Left cardiac atrium (tissue), 4 donors: Measurements from ENCODE around the gene A4GALT. TPM values are rescaled to one million over a fixed set of nuclear protein-coding genes. Genes with fewer than 3 reads are reported as not detected.
A peak's percentile ranks its signal among the peaks of the same experiment; 100 is the strongest.
"Not testable (repeated sequence)": the region's sequence is repeated elsewhere in the genome, so short reads cannot be mapped to it uniquely, and the experiment has no call there.

ENCODE experiments used
- ATAC-seq, 2 donors: fragments of 200-7000 bp; cut with Tn5 transposase; one replicate each; pipeline ENCODE4 v1.9.1; 2020; ENCODE audit warnings: mild to moderate bottlenecking in 2 of 2, moderate library complexity in 2 of 2
- DNase-seq: peaks from one replicate; pipeline ENCODE4 v3.0.0-alpha.2; 2020
- intact Hi-C, 2 donors: fragments of 100-400 bp; cut with DNase I; formaldehyde crosslinking; loops; one replicate each; pipeline versions ENCODE4 v1.14.1 to v1.15.1; 2022 to 2023
- long read RNA-seq: library from polyadenylated mRNA; unstranded; transcript quantifications from one replicate; pipeline ENCODE4 v2.0.0, GENCODE V29; 2021
- total RNA-seq, 2 donors: library from RNA; stranded (reverse); fragmentation: NEBNext Ultra II Directional; extraction: Animal tissue kit (Norgen Biotek cat#: 25700); gene quantifications; one replicate each; pipeline ENCODE4 v1.2.1, GENCODE V29; 2021
- donor health status: DM: no; HTN: yes; CAD: no.
- donor health status: DM: no; HTN: yes; CAD: no; lungs with severe emphysema.
- donor health status: DM: yes; HTN: yes; CAD: no.
- donor health status: Dilated cardiomyopathy.

Gene A4GALT, protein sequence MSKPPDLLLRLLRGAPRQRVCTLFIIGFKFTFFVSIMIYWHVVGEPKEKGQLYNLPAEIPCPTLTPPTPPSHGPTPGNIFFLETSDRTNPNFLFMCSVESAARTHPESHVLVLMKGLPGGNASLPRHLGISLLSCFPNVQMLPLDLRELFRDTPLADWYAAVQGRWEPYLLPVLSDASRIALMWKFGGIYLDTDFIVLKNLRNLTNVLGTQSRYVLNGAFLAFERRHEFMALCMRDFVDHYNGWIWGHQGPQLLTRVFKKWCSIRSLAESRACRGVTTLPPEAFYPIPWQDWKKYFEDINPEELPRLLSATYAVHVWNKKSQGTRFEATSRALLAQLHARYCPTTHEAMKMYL
- 100 to 1,000 TPM in 1 of 2 donors, 10 to 100 TPM in 1; 56.0 to 108 TPM for total RNA-seq
- long read RNA-seq, transcript A4GALT-206 (3 exons, 2,141 nt): major isoform, 21 of 160 reads
- long read RNA-seq, partial matches to known transcripts: 2 of 160 reads
- long read RNA-seq, other reads (novel, unspliced or antisense): 136 of 160 reads

GRCh38 chr22:42720263-42721044 is at the start of gene A4GALT:
Gene A4GALT (minus strand): TSS chr22:42720870. CDS start chr22:42693951, 26,919 bp downstream.
- DNase-seq (peak; percentile 51), ATAC-seq (peak; percentile 71 to 76)
- intact Hi-C loops: no loop called here

GRCh38 chr22:42770448-42770726 is 49.7 kb upstream of the A4GALT start:
- intact Hi-C loops: loop anchor here in 1 of 2 donors (10.0 kb wide), 1 partner anchor 56 kb away; no protein-coding TSS in a partner anchor
- ATAC-seq (no peak), DNase-seq (no peak)

DNA sequence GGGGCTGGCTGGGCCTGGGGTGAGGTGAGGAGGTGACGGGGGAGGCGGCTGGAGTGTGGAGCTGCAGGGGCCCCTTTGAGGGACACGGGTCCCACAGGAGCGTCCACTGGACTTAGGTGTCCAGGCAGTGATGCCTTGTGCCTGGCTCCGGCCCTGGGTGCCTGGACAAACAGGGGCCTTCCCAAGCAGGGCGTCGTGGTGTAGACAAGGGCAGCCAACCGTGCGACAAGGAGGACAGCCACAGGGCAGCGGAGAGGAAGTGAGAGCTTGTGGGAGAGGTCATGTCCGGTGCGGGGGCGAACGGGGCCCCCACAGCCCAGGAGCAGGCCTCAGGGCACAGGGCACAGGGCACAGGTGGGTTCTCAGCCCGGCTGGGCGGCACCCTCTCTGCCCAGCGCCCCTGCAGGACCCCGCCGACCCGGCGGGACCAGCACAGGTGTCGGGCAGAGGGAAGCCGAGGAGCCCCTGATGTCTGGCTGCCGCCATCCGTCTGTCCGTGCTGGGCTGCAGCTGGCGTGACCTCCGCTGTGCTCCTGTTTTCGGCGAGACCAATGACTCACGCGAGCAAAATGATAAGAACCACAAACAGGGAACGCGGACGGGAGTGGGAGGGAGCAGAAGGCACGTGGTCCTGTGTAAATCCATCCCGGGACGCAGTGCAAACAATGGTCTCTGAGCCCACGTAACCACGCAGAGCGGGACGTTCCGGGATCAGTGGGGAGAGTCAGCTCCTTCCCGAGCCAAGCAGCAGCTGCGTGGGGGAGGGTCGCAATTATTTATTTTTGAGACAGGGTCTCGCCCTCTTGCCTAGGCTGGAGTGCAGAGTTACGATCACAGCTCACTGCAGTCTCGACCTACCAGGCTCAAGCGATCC is 49.1 kb upstream of the A4GALT start:
- intact Hi-C loops: loop anchor here in 1 of 2 donors (10.0 kb wide), 1 partner anchor 55 kb away; no protein-coding TSS in a partner anchor
- DNase-seq (peak; percentile 85), ATAC-seq (peak; percentile 53 to 86)

GRCh38 chr22:42769238-42769573 is 48.5 kb upstream of the A4GALT start:
- DNase-seq (no peak), ATAC-seq (no peak)
- intact Hi-C loops: no loop called here

- ATAC-seq (no peak), DNase-seq (no peak)
- intact Hi-C loops: no loop called here
Observed at GRCh38 chr22:42768385-42769035, 47.8 kb upstream of the A4GALT start.

DNA sequence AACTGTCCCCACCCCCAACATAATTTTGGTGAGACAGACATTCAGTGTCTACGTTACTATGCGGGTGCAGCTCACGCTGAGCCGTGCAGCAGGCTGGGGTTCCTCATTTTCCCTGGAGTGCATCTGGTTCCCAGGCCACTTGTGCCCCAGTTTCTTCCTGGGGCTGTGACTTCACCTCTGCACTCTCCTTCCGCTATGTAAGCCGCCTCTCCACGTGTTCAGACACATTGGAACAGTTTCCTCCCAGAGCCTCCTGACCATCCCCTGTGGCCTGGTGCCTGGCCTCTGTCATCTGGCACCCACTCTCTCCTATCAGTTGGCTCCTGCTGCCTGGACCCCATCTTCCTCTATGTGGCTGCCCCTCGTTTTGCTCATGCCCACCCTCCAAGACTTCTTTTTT is 46.2 kb upstream of the A4GALT start:
- ATAC-seq (peak in 1 of 2 donors; percentile 30), DNase-seq (no peak)
- intact Hi-C loops: no loop called here

- DNase-seq (no peak), ATAC-seq (no peak)
- intact Hi-C loops: no loop called here
Observed at GRCh38 chr22:42764895-42765363, 44.3 kb upstream of the A4GALT start.

DNA sequence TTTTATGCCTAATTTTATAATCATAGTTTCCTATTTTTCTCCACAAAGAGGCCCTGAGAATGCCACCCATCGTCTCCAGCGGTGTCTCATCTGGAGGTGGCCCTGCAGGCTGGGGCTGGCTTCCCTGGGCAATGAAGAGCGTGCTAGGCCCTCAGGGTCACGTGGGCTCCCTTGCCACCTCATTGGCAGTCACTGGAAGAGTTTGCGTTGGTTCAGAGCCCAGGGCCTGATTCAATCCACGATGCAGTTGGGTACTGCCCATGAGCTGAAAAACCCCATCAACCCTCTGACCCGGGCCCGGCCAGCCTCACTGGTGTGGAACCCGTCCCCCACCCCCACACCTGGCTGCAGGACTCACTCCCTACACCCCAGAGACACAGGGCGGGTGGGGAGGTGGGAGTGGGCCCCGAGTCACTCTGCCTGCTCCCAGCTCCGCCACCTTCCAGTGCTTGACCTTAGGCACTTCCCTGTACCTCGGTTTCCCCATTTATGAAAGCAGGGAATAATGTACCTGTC is 43.4 kb upstream of the A4GALT start:
- no peak for ATAC-seq
- intact Hi-C loops: no loop called here
- DNase-seq: no peak

GRCh38 chr22:42760806-42761565 is 40.3 kb upstream of the A4GALT start:
- intact Hi-C loops: no loop called here
- DNase-seq: no peak
- no peak for ATAC-seq

DNA sequence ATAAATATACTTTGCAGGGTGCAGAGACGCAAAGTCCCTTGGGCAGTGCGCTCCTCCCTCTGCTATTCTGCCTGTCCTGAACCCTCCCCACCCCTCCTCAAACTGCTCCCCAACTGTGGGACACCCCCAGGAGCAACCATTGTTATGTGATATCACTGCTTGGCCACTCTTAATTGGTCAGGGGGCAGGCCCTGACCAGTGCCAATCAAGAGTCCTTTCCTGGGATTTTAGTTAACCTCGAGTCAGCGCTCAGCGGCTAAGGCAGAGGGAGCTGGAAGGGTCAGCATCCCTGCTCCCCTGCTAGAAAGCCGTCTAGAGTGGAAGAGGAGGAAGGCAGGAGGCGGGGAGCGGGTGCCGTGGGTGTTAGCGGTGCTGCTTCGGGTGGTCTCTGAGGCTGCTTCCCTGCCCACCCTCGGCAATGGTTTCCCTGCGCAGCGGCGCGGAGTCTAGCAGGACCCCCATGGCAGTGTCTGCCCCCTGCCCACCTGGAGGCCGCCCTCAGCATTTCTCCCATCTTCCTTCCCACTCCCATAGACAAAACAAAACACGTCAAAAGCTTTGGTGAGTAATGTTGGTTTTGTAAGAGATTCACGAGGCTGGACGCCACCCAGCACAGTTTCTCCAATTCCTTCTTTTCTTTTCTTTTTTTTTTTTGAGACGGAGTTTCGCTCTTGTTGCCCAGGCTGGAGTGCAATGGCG is 38.4 kb upstream of the A4GALT start:
- intact Hi-C loops: no loop called here
- no peak for DNase-seq
- ATAC-seq: no peak

DNA sequence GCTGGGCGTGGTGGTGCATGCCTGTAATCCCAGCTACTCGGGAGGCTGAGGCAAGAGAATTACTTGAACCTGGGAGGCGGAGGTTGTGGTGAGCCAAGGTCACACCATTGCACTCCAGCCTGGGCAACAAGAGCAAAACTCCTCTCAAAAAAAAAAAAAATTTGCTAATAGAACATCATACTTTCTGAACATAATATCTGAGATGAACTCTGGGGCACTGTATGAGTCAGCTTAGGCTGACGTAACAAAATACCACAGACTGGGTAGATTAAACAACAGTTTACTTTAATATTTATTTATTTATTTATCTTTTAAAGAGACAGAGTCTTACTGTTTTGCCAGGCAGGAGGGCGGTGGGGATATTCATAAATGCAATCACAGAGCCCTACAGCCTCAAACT is 34.9 kb upstream of the A4GALT start:
- peak in 1 of 2 donors; percentile 46 for ATAC-seq

GRCh38 chr22:42755121-42755520 is 34.5 kb upstream of the A4GALT start:
- DNase-seq, ATAC-seq, intact Hi-C loops: not testable (repeated sequence)

More for the DNA sequence above, 34.9 kb upstream of the A4GALT start:
- DNase-seq, intact Hi-C loops: not testable (repeated sequence)

GRCh38 chr22:42754658-42755057 is 34.0 kb upstream of the A4GALT start:
- ATAC-seq (peak; percentile 33 to 45), DNase-seq (no peak)
- intact Hi-C loops: no loop called here

DNA sequence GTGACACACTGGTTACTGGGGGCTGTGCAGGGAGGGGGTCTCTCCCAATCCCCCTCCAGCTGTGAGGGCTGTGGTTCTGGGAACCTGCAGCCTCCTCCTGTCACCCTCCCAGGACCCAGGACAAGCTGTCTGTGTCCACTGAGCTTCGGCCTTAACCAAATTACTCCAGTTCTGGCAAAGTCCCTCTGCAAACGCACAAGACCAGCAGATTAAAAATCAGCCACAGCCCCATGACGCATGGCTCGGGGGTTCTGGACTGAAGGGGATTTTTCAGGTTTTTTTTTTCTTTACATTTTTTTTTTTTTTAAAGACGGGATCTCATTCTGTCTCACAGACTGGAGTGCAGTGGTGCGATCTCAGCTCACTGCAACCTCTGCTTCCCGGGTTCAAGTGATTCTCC is 32.2 kb upstream of the A4GALT start:
- DNase-seq: no peak
- ATAC-seq: peak in 1 of 2 donors; percentile 2
- intact Hi-C loops: no loop called here

GRCh38 chr22:42752230-42752746 is 31.6 kb upstream of the A4GALT start:
- ATAC-seq: peak in 1 of 2 donors; percentile 36
- intact Hi-C loops: no loop called here
- no peak for DNase-seq

GRCh38 chr22:42750421-42750820 is 29.8 kb upstream of the A4GALT start:
- intact Hi-C loops, DNase-seq, ATAC-seq: not testable (repeated sequence)
